GM21825 (cell line): ENCODE data around the gene CD48.

Source experiments
- ATAC-seq: cut with Tn5 transposase; IDR thresholded peaks from one replicate; pipeline ENCODE4 v1.9.1; 2021; ENCODE audit warnings: mild to moderate bottlenecking, moderate library complexity; ENCODE audit not compliant: unreplicated experiment

Gene CD48, protein sequence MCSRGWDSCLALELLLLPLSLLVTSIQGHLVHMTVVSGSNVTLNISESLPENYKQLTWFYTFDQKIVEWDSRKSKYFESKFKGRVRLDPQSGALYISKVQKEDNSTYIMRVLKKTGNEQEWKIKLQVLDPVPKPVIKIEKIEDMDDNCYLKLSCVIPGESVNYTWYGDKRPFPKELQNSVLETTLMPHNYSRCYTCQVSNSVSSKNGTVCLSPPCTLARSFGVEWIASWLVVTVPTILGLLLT

DNA sequence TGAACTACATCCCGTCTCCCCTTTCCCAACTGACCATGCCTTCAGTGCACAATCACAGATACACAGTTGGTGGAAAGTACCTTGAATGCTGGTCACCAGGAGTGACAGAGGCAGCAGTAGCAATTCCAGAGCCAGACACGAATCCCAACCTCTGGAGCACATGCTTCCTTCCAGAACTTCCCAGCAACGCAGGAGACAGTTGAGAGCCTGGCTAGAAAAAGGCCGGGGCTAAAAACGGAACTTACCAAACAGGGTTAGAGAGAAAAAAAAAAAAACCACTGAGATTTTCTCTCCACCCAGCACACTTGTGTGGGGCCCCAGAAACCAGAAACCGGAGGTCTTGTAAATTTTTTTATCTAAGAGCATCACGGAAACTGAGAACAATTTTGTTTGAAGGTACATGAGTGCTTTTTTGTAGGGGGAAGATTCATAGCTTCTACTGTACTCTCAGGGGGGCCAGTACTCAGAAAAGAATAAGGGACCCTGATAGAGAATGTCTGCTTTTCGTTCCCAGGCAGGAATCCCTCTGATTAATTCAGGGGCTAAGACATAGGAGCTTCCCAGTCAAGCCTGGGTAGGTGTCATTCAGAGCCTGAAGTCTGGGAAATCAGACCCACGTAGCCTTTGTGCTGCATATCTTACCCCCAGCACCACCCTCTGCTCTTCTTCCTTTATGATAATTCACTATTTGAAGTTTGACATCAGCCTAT lies at the start of gene CD48:
CD48 (minus strand) TSS at position 221 of the 710 bp plus-strand sequence; CDS start at position 162, 59 bp downstream.
- ATAC-seq: no peak

DNA sequence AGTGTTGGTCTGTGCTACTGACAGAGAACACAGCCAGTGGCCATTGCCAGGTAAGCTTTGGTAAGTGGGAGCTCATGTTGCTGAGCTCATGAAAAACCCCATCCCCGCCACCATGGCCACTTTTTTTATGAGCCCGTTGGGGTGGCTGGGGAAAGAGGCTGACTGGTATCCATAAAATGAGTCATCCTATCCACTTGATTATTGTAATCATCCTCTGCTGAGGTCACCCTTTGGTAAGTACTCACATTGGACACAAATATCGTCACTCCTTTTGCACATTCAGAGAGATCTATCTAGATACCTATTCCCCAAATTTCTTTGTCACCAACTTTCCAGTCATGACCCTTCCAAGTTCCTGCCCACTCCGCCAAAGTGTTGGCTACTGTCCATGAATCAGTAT lies 49.4 kb upstream of the CD48 start:
- no peak for ATAC-seq

DNA sequence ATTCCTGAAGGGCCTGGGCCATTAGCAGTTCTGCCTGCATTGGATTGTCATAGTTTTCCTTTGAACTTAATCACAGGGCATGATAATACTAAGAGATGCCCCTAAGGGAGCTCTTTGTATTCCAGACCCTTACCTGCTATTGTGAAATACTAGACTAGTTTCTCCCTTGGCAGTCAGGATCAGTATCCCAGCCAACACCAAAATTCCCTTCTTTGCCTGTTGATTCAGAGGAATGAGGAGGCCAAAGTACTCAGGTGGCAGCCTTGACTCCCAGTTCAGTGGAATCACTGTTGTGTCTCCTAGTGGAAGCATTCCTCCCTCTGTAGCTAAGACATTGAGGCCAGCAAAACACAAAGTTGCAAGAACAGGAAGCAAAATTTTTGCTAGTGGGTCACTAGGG lies 48.1 kb upstream of the CD48 start:
- no peak for ATAC-seq

DNA sequence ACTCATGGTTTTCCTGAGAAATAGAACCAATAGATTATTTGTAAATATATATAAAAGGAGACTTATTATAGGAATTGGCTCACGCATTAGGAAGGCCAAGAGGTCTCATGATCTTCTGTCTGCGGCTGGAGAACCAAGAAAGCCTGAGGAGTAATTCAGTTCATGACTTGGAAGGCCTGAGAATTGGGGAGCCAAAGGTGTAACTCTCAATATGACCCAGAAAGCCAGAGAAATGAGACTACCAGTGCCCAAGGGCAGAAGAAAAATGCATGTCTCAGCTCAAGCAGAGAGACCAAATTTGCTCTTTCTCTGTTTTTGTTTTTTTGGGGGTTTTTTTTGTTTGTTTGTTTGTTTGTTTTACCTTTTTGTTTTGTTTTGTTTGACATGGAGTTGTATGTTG lies 46.9 kb upstream of the CD48 start:
- no peak for ATAC-seq

DNA sequence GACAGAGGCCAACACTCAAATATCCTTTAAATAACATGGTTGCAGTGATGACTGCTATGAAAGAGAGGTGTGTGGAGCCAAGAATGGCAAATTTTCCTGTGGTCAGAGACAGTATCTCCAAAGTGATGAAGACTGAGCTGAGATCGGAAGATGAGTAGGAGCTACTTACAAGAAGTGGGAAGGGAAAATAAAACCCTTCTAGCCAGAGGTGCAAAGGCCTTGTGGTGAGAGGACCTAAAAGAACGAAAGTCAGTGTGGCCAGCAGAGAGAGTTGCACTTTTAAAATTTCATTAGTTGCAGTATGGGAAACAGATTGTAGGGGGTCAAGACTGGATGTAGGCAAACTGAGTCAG lies 45.2 kb upstream of the CD48 start:
- no peak for ATAC-seq

DNA sequence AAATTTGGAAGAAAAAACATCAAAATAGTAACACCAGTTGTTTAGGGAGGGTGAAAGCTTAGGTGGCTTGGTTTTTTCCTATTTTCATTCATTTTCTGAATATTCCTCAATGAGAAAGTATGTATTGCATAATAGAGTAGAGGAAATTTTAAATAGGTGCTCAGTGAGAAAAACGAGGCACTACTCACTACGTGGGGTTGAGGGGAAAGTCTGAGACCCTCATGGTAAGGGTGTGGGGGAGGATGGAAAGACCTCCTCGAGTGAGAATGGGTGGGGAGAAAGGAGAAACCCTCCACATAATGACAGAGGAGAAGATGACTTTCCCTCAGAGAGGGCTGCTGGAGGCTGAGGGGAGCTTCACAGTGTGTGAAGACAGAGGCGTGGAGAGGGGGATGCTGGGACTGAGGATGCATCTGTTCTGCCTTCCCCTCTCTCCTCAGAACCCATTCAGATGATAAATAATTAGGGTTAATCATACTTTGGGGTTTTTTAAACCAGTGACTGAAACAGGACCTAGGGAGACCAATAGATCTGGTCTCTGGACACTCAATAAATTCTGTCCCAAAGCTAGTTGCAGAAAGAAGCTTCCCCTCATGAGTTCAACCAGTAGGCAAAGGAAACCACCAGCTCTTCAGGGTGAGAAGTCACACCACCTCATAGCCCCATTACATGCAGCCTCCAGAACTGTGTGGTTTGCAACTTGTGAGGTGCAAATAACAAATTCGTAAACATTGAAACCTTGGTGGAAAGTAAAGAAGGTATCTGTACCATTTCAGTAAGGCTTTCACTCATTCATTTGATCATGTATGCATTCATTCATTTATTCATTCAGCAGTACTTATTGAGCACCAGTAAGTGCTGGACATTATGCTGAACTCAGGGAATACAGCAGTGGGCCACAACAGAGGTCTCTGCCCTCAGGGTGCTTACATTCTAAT lies 44.6 kb upstream of the CD48 start:
- ATAC-seq: no peak

DNA sequence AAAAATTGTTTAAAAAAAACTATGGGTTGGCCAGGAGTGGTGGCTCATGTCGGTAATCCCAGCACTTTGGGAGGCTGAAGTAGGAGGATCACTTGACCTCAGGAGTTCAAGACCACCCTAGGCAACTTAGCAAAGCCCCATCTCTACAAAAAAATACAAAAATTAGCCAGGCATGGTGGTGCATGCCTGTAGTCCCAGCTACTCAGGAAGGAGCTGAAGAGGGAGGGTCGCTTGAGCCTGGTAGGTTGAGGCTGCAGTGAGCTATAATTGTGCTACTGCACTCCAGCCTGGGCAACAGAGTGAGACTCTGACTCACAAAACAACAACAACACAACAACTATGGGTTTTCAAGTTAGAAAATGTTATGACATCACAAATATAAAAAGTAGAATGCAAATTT lies 43.8 kb upstream of the CD48 start:
- no peak for ATAC-seq

DNA sequence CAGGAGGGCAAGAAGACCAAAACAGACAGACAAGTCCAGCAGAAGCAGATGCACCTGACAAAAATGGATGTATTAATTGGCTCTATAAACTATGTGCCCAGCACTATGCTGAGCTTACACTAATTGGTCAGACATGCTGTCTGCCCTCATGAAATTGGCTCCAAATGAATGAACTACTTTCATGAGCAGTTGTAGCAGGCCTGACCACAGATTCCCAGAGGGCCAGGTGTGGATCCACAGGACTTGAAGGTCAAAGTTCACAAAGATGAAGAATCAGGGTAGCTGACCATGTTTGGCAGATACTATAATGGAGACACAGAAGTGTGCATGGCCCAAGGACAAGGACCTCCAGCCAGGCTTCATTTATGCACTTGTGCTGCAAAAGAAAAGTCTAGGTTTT lies 42.0 kb upstream of the CD48 start:
- no peak for ATAC-seq

DNA sequence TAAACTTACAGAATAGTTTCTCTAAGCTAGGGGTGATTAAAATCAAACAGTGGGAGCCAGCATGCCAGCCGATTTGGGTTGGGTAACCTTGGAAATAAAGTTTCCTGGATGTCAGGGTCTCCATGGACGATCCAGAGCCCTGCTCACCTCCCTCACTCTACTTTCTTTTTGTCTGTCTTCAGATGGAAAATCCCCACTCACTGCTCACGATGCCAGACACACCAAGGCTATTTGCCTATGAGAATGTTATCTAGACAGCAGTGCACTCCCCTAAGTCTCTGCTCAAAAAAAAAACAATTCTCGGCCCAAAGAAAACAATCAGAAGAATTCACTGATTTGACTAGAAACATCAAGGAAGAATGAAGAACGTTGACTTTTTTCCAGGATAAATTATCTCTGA lies 41.3 kb upstream of the CD48 start:
- ATAC-seq: no peak

DNA sequence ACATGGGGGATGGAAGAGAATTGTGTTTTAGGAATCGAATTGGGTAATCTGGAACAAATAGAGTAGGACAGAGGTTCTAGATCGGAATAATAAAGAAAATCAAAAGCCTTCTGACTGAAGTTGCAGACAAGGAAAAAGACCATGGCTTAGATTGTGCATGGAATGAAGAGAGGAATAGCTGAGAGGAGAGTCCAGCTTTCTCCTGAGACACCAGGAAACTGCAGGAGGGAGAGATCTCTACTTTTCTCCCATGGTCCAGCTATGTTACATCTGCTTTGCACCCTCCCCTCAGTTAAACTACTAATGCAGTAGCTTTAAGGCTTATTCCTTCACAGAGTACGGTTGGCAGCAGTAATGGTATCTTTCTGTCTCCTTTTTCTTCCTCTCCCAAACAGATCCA lies 40.8 kb upstream of the CD48 start:
- no peak for ATAC-seq

DNA sequence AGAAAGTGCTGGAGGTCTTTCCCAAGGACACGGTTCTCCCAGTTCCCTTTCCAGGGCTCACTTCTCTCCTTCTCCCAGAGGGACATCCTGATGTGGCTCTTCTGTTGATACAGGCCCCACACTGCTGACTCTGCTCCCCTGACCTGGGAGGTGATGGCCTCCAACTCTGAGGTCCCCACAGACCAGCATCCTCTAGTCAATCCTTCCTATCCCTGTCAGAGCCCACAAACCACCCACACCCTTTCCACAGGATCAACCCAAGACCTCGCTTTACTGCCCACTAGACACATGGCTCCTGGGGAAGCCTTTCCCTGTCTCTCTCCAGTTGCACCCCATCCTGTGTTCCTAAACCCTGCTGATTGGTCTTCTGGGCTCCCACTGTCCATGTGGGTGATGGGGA lies 39.0 kb upstream of the CD48 start:
- no peak for ATAC-seq

DNA sequence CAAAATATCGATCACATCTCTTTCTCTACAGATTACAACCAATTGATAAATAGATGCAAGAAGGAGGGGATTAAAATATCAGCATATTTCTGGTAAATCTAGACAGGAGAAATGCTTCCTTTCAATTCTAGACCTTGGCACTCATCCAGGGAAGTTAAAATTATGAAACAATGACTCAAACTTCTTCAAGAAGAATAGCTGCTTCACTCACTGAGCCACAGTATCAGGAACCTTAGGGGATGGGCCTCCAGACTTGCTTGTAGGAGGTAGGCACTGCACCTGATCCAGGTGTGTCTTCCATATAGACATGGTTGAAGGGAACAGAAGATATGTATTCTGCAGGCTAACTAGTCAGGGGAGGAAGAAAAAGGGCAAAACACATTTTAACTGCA lies 37.3 kb upstream of the CD48 start:
- ATAC-seq: no peak

DNA sequence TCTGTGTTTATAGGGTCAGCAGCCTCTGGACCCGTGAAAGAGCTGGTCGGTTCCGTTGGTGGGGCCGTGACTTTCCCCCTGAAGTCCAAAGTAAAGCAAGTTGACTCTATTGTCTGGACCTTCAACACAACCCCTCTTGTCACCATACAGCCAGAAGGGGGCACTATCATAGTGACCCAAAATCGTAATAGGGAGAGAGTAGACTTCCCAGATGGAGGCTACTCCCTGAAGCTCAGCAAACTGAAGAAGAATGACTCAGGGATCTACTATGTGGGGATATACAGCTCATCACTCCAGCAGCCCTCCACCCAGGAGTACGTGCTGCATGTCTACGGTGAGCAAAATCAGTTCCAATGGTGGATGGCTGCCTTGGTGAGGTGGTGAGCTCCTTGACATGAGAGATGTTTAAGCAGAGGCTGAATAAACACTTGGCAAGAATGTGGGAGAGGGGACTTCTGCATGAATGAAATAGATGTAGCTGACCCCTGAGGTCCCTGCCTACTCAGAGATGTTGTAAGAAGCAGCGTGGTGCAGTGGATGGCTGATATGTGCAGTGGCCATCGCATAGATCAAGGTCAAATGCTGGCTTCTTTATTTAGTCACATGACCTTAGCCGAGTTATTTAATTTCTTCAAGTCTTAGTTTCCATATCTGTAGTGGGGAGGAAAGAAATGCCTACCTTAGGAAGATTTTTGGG lies 36.7 kb upstream of the CD48 start:
- ATAC-seq: no peak

DNA sequence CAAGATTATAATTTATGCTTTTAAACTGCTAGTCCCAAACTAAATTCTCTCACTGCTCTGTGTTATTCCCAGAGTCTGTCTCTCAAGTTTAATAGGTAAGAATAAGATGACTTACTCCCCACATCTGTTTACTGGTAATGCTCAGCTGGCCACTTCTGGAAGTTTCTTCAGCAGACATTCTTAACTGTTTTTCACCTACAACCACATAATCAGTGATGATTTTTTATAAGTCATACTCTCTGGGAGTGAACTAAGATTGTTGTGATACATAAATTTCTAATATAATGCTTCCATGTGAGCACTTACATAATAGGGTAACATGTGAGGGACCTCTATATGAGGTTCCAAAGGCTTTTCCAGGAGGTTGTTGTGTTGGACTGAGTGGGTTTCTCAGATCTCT lies 36.1 kb upstream of the CD48 start:
- ATAC-seq: no peak

DNA sequence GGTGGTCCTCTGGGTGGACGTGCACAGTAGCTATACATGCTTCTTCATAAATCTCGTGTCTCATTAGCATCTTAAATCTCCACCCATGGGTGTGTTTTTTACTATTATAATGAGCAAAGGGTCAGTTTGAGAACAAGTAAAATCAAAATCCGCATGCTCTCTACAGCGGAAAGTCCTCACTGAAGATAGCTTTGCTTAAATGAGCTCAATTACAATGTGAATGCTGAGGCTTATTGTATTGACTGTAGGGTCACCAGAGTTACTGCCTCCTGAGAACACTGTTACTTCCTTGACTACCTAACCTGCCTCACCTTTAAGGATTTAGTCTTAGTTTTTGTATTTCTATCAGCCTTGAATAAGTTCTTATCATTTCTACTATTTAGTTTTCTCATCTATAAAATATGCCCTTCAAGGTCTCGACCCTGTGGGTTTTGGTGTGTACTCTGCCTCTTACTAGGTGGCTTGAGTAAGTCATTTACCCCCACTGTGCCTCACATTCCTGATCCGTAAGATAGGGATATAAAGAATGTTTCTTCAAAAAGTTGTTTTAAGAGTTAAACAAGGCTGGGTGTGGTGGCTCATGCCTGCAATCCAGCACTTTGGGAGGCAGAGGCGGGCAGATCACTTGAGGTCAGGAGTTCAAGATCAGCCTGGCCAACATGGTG lies 35.3 kb upstream of the CD48 start:
- ATAC-seq: no peak

DNA sequence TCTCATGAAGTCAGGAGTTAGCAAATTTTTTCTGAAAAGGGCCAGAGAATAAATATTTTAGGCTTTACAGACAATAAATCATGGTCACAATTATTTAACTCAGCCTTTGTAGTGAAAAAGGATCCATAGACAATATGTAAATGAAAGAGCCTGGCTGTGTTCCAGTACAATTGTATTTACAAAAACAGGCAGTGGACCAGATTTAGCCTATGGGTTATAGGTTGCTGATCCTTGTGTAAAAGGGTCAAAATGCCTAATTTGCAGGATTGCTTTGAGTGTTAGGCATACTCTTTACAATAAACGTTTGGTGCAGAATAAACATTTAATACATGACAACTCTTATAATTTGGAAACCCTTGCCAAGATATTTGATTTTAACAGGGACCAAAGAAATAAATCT lies 33.9 kb upstream of the CD48 start:
- ATAC-seq: no peak

DNA sequence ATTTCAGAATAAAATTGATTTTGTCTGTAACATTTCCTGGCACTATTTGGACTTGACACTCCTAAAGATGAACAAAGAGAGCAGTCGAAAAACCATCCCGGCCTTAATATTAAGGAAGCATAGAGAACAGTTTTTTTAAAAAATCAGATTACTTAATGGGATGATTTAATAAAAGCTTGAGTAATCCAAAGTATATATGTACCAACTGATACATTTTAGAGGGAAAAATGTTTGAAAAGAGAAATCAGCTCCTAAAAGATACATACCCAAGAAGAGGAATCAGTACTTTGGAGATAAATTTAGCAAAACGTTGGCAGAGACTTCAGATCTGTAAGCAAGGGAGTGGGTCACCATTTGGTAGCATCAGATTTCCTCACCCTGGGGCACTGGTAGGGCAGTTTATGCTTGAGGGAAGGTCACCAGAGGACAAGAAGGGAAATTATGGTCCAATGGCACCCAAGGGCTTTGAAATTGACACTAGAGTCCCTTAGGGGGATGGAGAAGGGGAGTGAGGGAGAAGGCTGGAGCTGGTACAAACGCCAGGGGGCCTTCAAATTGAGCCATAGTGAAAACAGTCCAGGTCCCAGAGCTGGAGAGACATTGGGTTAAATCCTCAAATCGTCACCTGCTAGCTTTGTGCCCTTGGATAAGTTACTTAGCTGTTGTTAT lies 33.4 kb upstream of the CD48 start:
- ATAC-seq: no peak

DNA sequence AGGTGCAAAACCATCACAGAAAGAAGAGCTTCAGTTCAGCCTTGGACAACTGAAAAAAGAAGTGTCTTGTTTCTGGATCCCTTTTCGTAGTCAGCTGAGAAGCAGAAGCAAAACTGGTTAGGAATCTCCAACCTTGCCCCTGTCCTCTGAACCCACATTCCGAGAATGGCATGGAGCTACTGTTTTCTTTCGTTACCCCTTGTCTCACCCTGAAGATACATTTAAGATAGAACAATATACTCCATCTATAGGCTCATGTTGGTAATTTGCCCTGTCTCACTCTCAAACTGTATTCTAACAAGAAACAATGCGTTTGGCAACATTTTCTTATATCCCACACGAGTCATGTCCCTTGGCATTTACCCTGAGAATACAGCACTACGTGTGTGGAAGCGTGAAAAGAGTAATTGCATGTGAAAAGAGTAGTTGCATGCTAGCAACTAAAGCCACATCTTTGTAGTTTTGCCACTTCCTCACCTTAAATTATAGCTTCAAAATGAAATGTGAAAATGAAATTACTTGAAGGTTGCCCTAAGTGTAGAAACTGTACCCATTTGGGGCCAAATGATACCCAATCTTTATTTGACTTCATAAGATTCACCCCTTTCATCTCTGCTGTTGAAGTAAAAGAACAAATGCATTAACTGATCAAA lies 32.7 kb upstream of the CD48 start:
- ATAC-seq: no peak

DNA sequence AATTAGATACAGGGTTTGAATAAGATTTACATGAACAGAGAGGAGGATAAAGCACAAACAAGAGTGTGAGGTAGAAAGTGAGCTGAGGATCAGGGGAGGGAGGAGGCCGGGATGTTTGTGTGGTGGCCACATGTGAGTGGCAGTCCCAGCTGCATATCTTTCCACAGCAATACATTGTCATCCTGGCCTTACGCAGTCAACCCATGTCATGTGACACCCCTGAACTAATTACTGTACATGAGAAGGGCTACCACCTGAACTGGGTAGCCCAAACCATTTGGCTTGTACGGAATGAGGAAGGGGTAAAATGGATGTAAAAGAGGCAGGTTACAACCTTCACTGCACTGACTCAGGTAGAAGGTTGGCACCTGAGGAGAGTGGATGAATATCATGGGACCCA lies 31.6 kb upstream of the CD48 start:
- no peak for ATAC-seq
